Stimulated activated CD4-positive, alpha-beta T cell treated with anti-CD3 and anti-CD28 coated beads, TNF-alpha, amount 100 ng/mL, for 1 hour (primary cell): ENCODE measurements around the gene SIGMAR1.
"Not testable (repeated sequence)": the region's sequence is repeated elsewhere in the genome, so short reads cannot be mapped to it uniquely, and the experiment has no call there.

Experiments
- DNase-seq, 3 donors: peaks; one replicate each; pipeline ENCODE4 v3.0.0-alpha.2; 2020; ENCODE audit warnings: low read depth in 3 of 3, low spot score in 1 of 3

The SIGMAR1 gene

GRCh38 chr9:34655394-34655793 lies 17.8 kb upstream of the SIGMAR1 start:
- DNase-seq: no peak

- no peak for DNase-seq
These were observed 16.9 kb upstream of the SIGMAR1 start for GRCh38 chr9:34654323-34655051.

- no peak for DNase-seq
These were observed 15.8 kb upstream of the SIGMAR1 start for GRCh38 chr9:34653151-34654072.

- no peak for DNase-seq
These were observed 15.0 kb upstream of the SIGMAR1 start for GRCh38 chr9:34652602-34653000.

- DNase-seq: peak in 1 of 3 donors; percentile 29
These were observed 14.5 kb upstream of the SIGMAR1 start, which contains the start of gene IL11RA for GRCh38 chr9:34651876-34652601. IL11RA (plus strand) TSS chr9:34652185; CDS start chr9:34655218, 3,033 bp downstream.

GRCh38 chr9:34651321-34651720 lies 13.7 kb upstream of the SIGMAR1 start:
- no peak for DNase-seq

- no peak for DNase-seq
These were observed 13.2 kb upstream of the SIGMAR1 start for GRCh38 chr9:34650816-34651215.

GRCh38 chr9:34648673-34649072 lies 11.1 kb upstream of the SIGMAR1 start:
- no peak for DNase-seq

- DNase-seq: no peak
These were observed 10.1 kb upstream of the SIGMAR1 start for GRCh38 chr9:34647651-34648050.

- no peak for DNase-seq
These were observed 9.5 kb upstream of the SIGMAR1 start for GRCh38 chr9:34647084-34647403.

- peak; percentile 92 to 98 (median 94) for DNase-seq
These were observed 8.9 kb upstream of the SIGMAR1 start, which contains the start of gene GALT for GRCh38 chr9:34646211-34647083. GALT (plus strand) TSS chr9:34646675; CDS start chr9:34646705, 30 bp downstream.

- DNase-seq: no peak
These were observed 7.3 kb upstream of the SIGMAR1 start for GRCh38 chr9:34644766-34645314.

GRCh38 chr9:34642679-34643078 lies 5.1 kb upstream of the SIGMAR1 start:
- no peak for DNase-seq

- DNase-seq: not testable (repeated sequence)
These were observed 1.7 kb upstream of the SIGMAR1 start for GRCh38 chr9:34639322-34639721.

- no peak for DNase-seq
These were observed 505 bp upstream of the SIGMAR1 start for GRCh38 chr9:34638138-34638445.

- no peak for DNase-seq
These were observed 714 bp downstream of the SIGMAR1 start for GRCh38 chr9:34636791-34637355.

GRCh38 chr9:34635556-34635955 lies 2.0 kb downstream of the SIGMAR1 start:
- no peak for DNase-seq

- DNase-seq: no peak
These were observed 2.9 kb downstream of the SIGMAR1 start for GRCh38 chr9:34634551-34635248.

- peak; percentile 43 to 62 (median 52) for DNase-seq
These were observed 3.6 kb downstream of the SIGMAR1 start for GRCh38 chr9:34633851-34634550.
